Measurements from ENCODE around the gene CPNE9. TPM values are rescaled to one million over a fixed set of nuclear protein-coding genes. Genes with fewer than 3 reads are reported as not detected.

CPNE9 gene
- total and polyA plus RNA-seq, 2 of the 8 experiments (the other 6 are each of a cell fraction or from before 2014, with no cell fraction given) = 4.8 to 6.0 TPM

GRCh38 chr3:9727041-9727595 is 23.5 kb downstream of the CPNE9 start (continued):
- TF ChIP-seq FOSL1 (IDR thresholded peaks at IDR 0.05; ENCODE audit: insufficient read depth, low read depth, low read length) (no peak), CHD2 (IDR thresholded peaks at IDR 0.05; ENCODE audit: low read length) (no peak), RAD21 (IDR thresholded peaks at IDR 0.05 in 1 of 2, conservative IDR thresholded peaks at IDR 0.05 in 1 of 2; ENCODE audit: low read depth in 2 of 2, low read length in 2 of 2) (peak; percentile 14 to 45; a peak in 3 of 4 replicates), RNF2 (IDR thresholded peaks at IDR 0.05; ENCODE audit: borderline replicate concordance, low read depth, low read length, missing control alignments, poor library complexity, severe bottlenecking) (no peak), SRF (IDR thresholded peaks at IDR 0.05; ENCODE audit: low read depth, low read length) (no peak), TEAD4 (IDR thresholded peaks at IDR 0.05; ENCODE audit: low read depth, low read length) (no peak; the same call in 1 of the 2 replicates)
